CD14-positive monocyte (primary cell): ENCODE measurements around the gene CSN3. TPM values are rescaled to one million over a fixed set of nuclear protein-coding genes. Genes with fewer than 3 reads are reported as not detected.

Source experiments
- DNase-seq, 3 donors: peaks; one replicate each; pipeline ENCODE4 v3.0.0-alpha.2; 2011 to 2022
- H2AFZ ChIP-seq: 2 replicates; pipeline ENCODE4 v1.6.0; 2012; ENCODE audit warnings: mild to moderate bottlenecking, low read depth, low read length, inconsistent platforms; ENCODE audit not compliant: insufficient read depth, poor library complexity, severe bottlenecking
- H3K27ac ChIP-seq, 2 donors: 1 replicate in 1 of 2; 2 replicates in 1 of 2; pipeline ENCODE4 v1.5.1; 2012 to 2013; ENCODE audit warnings: low read length in 2 of 2, control low read depth in 1 of 2, inconsistent platforms in 1 of 2, low read depth in 1 of 2, mild to moderate bottlenecking in 1 of 2
- H3K27me3 ChIP-seq, 2 donors: one replicate each; pipeline versions ENCODE4 v1.6.0 to v1.6.1; 2011 to 2013; ENCODE audit warnings: low read length in 2 of 2; ENCODE audit not compliant: control insufficient read depth in 2 of 2, insufficient read depth in 2 of 2
- H3K36me3 ChIP-seq, 2 donors: replicated peaks in 1 of 2; 1 replicate in 1 of 2; 2 replicates in 1 of 2; pipeline versions ENCODE4 v1.5.1 to v1.6.1; 2012 to 2013; ENCODE audit warnings: low read length in 2 of 2, control low read depth in 1 of 2, inconsistent platforms in 1 of 2, mild to moderate bottlenecking in 1 of 2; ENCODE audit not compliant: insufficient read depth in 2 of 2, control insufficient read depth in 1 of 2
- H3K4me1 ChIP-seq, 2 donors: 1 replicate in 1 of 2; 2 replicates in 1 of 2; pipeline versions ENCODE4 v1.5.1 to v1.6.1; 2012 to 2013; ENCODE audit warnings: low read length in 2 of 2, control low read depth in 1 of 2, inconsistent platforms in 1 of 2, mild to moderate bottlenecking in 1 of 2, moderate library complexity in 1 of 2; ENCODE audit not compliant: insufficient read depth in 2 of 2, control insufficient read depth in 1 of 2
- H3K4me2 ChIP-seq: replicated peaks from 2 replicates; pipeline ENCODE3; 2012; ENCODE audit warnings: low read length, moderate library complexity, mild to moderate bottlenecking; ENCODE audit not compliant: poor library complexity, severe bottlenecking; ENCODE audit errors: extremely low read depth
- H3K4me3 ChIP-seq, 3 experiments: fragments of 200-600 bp in 1 of 3; sonication (generic) in 1 of 3; replicated peaks in 1 of 3; 1 replicate in 2 of 3; 2 replicates in 1 of 3; pipeline ENCODE4 v1.5.1; 2011 to 2013; ENCODE audit warnings: low read length in 3 of 3, mild to moderate bottlenecking in 3 of 3, control low read depth in 2 of 3, low read depth in 2 of 3, inconsistent platforms in 1 of 3, moderate library complexity in 1 of 3
- H3K79me2 ChIP-seq: 2 replicates; pipeline ENCODE4 v1.6.0; 2012; ENCODE audit warnings: mild to moderate bottlenecking, control low read depth, inconsistent platforms, low read length, moderate library complexity; ENCODE audit not compliant: insufficient read depth
- H3K9ac ChIP-seq: 2 replicates; pipeline ENCODE4 v1.6.0; 2017; ENCODE audit warnings: low read length, mild to moderate bottlenecking; ENCODE audit not compliant: insufficient read depth, poor library complexity, severe bottlenecking
- H3K9me3 ChIP-seq, 2 donors: replicated peaks in 1 of 2; 1 replicate in 1 of 2; 2 replicates in 1 of 2; pipeline versions ENCODE4 v1.5.1 to v1.6.1; 2012 to 2013; ENCODE audit warnings: low read length in 2 of 2, control low read depth in 1 of 2; ENCODE audit not compliant: control insufficient read depth in 1 of 2, insufficient read depth in 1 of 2
- H4K20me1 ChIP-seq: 2 replicates; pipeline ENCODE4 v1.6.0; 2012; ENCODE audit warnings: mild to moderate bottlenecking, low read length, control low read depth, moderate library complexity; ENCODE audit not compliant: insufficient read depth
- H3K27ac Mint-ChIP-seq, 7 donors: one replicate each; pipeline ENCODE4 v1.8.0; 2020; ENCODE audit warnings: mild to moderate bottlenecking in 7 of 7, mixed read lengths in 7 of 7, moderate library complexity in 6 of 7, inconsistent platforms in 2 of 7
- H3K27me3 Mint-ChIP-seq, 3 donors: one replicate each; pipeline ENCODE4 v1.8.0; 2021 to 2022; ENCODE audit warnings: low read depth in 3 of 3, mild to moderate bottlenecking in 3 of 3, mixed read lengths in 3 of 3, moderate library complexity in 3 of 3, inconsistent platforms in 1 of 3
- H3K36me3 Mint-ChIP-seq, 2 donors: one replicate each; pipeline ENCODE4 v1.8.0; 2020; ENCODE audit warnings: mixed read lengths in 2 of 2, inconsistent platforms in 1 of 2, mild to moderate bottlenecking in 1 of 2
- H3K4me1 Mint-ChIP-seq: one replicate; pipeline ENCODE4 v1.8.0; 2020; ENCODE audit warnings: mild to moderate bottlenecking, mixed read lengths
- H3K4me3 Mint-ChIP-seq, 2 donors: one replicate each; pipeline ENCODE4 v1.8.0; 2020; ENCODE audit warnings: mild to moderate bottlenecking in 2 of 2, mixed read lengths in 2 of 2, moderate library complexity in 1 of 2
- H3K9me3 Mint-ChIP-seq, 7 donors: one replicate each; pipeline ENCODE4 v1.8.0; 2020 to 2022; ENCODE audit warnings: mixed read lengths in 7 of 7, mild to moderate bottlenecking in 6 of 7, moderate library complexity in 6 of 7, inconsistent platforms in 2 of 7
- WGBS: methylation state at CpG from one replicate; pipeline ENCODE4 v1.1.5; 2013; ENCODE audit warnings: missing lambda C conversion rate; ENCODE audit not compliant: insufficient coverage; 5-methylcytosine and 5-hydroxymethylcytosine counted together
- intact Hi-C, 2 donors: fragments of 100-400 bp; cut with micrococcal nuclease; formaldehyde crosslinking; loops; one replicate each; pipeline versions ENCODE4 v1.15.0 to v1.15.1; 2023
- polyA plus RNA-seq, 3 donors: library from polyadenylated mRNA; depleted of rRNA in 1 of 3; unstranded in 2 of 3; stranded (reverse) in 1 of 3; fragments of 300-500 nt in 2 of 3; fragments of >200 nt in 1 of 3; fragmentation: Illumina TruSeq in 2 of 3; gene quantifications; 1 replicate in 2 of 3; 2 replicates in 1 of 3; pipeline ENCODE4 v1.2.3, GENCODE V29; 2012 to 2021
- TF ChIP-seq, protein P1 (sequence below): fragments of 200-600 bp; IDR thresholded peaks from one replicate; pipeline ENCODE4 v1.8.0; 2022; ENCODE audit warnings: antibody characterized with exemption, mild to moderate bottlenecking

Gene CSN3
- polyA plus RNA-seq, 3 donors = not detected

DNA sequence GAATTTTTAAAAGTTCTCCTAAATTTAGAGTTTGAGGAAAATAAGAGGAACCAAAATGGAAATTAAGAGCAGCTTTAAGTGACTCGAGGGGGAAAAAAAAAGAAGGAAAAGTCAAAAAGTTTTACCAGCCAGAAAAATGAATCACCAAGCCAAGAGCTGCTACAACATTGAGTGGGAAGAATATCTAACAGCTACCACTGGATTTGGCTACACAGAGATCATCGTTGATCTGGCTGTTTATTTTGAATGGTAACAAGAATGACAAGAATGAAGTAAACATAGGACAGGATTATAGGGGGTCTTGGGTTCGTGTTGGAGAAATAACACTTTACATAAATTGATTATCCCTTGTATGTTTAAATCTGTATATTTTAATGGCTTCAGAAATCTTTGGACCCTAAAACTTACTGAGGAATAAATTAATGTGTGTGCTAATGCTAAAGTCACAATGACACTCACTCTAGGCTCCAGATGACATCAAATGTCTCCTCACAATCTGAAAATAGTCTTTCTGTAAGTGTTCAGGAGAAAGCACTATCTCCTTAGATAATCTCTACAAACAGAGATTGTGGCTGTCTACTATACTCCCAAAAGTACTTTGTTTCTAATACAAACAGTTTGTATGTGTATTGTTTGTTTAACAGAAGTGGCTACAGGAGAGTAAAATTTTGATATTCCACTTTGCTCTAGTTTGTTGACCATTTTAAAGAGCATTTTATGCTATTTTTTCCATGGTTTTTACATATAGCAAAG is 3.1 kb upstream of the CSN3 start:
- DNase-seq = no peak
- Mint-ChIP-seq H3K9me3 (no peaks in the 10 kb centered on the region), H3K4me3 (no peak overlapping the region), H3K27me3 (no peaks in the 10 kb centered on the region), H3K27ac (no peak overlapping the region), H3K36me3 (no peaks in the 10 kb centered on the region), H3K4me1 (no peaks in the 10 kb centered on the region)
- Histone ChIP-seq H2AFZ (no peak overlapping the region), H4K20me1 (no peaks in the 10 kb centered on the region), H3K9me3 (no peaks in the 10 kb centered on the region), H3K27me3 (no peaks in the 10 kb centered on the region), H3K4me3 (no peak overlapping the region), H3K36me3 (no peaks in the 10 kb centered on the region), H3K79me2 (no peaks in the 10 kb centered on the region), H3K9ac (no peak overlapping the region), H3K4me2 (no peak overlapping the region), H3K27ac (no peak overlapping the region), H3K4me1 (no peaks in the 10 kb centered on the region)
- TF ChIP-seq, protein P1, sequence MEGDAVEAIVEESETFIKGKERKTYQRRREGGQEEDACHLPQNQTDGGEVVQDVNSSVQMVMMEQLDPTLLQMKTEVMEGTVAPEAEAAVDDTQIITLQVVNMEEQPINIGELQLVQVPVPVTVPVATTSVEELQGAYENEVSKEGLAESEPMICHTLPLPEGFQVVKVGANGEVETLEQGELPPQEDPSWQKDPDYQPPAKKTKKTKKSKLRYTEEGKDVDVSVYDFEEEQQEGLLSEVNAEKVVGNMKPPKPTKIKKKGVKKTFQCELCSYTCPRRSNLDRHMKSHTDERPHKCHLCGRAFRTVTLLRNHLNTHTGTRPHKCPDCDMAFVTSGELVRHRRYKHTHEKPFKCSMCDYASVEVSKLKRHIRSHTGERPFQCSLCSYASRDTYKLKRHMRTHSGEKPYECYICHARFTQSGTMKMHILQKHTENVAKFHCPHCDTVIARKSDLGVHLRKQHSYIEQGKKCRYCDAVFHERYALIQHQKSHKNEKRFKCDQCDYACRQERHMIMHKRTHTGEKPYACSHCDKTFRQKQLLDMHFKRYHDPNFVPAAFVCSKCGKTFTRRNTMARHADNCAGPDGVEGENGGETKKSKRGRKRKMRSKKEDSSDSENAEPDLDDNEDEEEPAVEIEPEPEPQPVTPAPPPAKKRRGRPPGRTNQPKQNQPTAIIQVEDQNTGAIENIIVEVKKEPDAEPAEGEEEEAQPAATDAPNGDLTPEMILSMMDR = no peak
- WGBS = no CpG with 5 or more reads among the region's 3 CpGs
- intact Hi-C loops = no loop called here

- Histone ChIP-seq H3K9ac (no peak overlapping the region), H4K20me1 (no peaks in the 10 kb centered on the region), H3K4me3 (no peak overlapping the region), H2AFZ (no peak overlapping the region), H3K79me2 (no peaks in the 10 kb centered on the region), H3K4me1 (no peaks in the 10 kb centered on the region), H3K36me3 (no peaks in the 10 kb centered on the region), H3K27ac (no peak overlapping the region), H3K4me2 (no peak overlapping the region), H3K27me3 (no peaks in the 10 kb centered on the region), H3K9me3 (no peaks in the 10 kb centered on the region)
- H3K4me3 Mint-ChIP-seq = no peak overlapping the region
- H3K4me1 Mint-ChIP-seq = no peaks in the 10 kb centered on the region
- H3K9me3 Mint-ChIP-seq = no peaks in the 10 kb centered on the region
- intact Hi-C loops = no loop called here
- no peaks in the 10 kb centered on the region for H3K27me3 Mint-ChIP-seq
- no peak for DNase-seq
- no peak overlapping the region for H3K27ac Mint-ChIP-seq
- WGBS = 82% methylated on average over 3 of the region's 5 CpGs
- H3K36me3 Mint-ChIP-seq = no peaks in the 10 kb centered on the region
- TF ChIP-seq, protein P1 = no peak
Observed at GRCh38 chr4:70239884-70240591, 2.4 kb upstream of the CSN3 start.
